Measurements from ENCODE around the gene COQ10B.

The COQ10B gene

GRCh38 chr2:197502685-197503084, 49.3 kb downstream of the COQ10B start:
- DNase-seq = no peak

GRCh38 chr2:197504000-197504399, 50.6 kb downstream of the COQ10B start:
- no peak for DNase-seq

- DNase-seq = no peak
Observed at GRCh38 chr2:197504512-197504911, 51.2 kb downstream of the COQ10B start.

GRCh38 chr2:197506658-197507057, 53.3 kb downstream of the COQ10B start:
- no peak for DNase-seq

- no peak for DNase-seq
Observed at GRCh38 chr2:197513915-197514314, 60.6 kb downstream of the COQ10B start.

GRCh38 chr2:197514754-197515153, 61.4 kb downstream of the COQ10B start:
- DNase-seq = no peak

- no peak for DNase-seq
Observed at GRCh38 chr2:197515315-197515738, 62.0 kb downstream of the COQ10B start.

- peak; percentile 85 for DNase-seq
Observed at GRCh38 chr2:197515739-197516392, 62.5 kb downstream of the COQ10B start, which contains the start of gene MOB4. Gene MOB4 (plus strand): TSS chr2:197516066. CDS start chr2:197516087, 21 bp downstream.

- DNase-seq = peak; percentile 11
Observed at GRCh38 chr2:197516393-197516761, 63.0 kb downstream of the COQ10B start.

GRCh38 chr2:197517150-197517549, 63.8 kb downstream of the COQ10B start:
- DNase-seq = no peak
